ENCODE measurements around the gene GALNTL6. TPM values are rescaled to one million over a fixed set of nuclear protein-coding genes. Genes with fewer than 3 reads are reported as not detected.

Gene GALNTL6
- total RNA-seq, 1 experiment from 2014 or later: not detected

DNA sequence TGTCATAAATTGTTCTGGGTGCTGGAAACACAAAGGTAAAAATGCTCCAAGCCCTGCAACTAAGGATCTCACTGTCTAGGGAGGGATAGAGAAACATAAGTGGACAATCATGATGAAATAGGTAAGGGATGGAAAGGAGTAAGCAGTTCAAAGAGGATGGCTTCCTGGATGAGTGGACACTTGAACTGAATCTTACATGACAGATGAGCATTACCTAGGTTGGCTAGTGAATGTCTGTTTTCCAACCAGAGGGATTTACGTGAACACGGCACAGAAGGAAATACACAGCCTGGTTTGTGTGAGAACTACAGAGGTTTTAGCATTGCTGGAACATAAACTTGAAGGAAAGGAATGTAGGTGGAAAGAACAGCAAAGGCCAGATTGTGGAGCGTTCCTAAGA, 1205.2 kb downstream of the GALNTL6 start:
- TF ChIP-seq, protein P1, sequence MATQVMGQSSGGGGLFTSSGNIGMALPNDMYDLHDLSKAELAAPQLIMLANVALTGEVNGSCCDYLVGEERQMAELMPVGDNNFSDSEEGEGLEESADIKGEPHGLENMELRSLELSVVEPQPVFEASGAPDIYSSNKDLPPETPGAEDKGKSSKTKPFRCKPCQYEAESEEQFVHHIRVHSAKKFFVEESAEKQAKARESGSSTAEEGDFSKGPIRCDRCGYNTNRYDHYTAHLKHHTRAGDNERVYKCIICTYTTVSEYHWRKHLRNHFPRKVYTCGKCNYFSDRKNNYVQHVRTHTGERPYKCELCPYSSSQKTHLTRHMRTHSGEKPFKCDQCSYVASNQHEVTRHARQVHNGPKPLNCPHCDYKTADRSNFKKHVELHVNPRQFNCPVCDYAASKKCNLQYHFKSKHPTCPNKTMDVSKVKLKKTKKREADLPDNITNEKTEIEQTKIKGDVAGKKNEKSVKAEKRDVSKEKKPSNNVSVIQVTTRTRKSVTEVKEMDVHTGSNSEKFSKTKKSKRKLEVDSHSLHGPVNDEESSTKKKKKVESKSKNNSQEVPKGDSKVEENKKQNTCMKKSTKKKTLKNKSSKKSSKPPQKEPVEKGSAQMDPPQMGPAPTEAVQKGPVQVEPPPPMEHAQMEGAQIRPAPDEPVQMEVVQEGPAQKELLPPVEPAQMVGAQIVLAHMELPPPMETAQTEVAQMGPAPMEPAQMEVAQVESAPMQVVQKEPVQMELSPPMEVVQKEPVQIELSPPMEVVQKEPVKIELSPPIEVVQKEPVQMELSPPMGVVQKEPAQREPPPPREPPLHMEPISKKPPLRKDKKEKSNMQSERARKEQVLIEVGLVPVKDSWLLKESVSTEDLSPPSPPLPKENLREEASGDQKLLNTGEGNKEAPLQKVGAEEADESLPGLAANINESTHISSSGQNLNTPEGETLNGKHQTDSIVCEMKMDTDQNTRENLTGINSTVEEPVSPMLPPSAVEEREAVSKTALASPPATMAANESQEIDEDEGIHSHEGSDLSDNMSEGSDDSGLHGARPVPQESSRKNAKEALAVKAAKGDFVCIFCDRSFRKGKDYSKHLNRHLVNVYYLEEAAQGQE (IDR thresholded peaks at IDR 0.05; ENCODE audit: low read depth): no peak
- TF ChIP-seq ELF1 (IDR thresholded peaks at IDR 0.05; ENCODE audit: borderline replicate concordance, low read depth) (no peak), POLR2A (IDR thresholded peaks at IDR 0.05; ENCODE audit: borderline replicate concordance, extremely low read depth, insufficient read depth, insufficient read length) (no peak), ZFX (IDR thresholded peaks at IDR 0.05) (no peak), EGR1 (IDR thresholded peaks at IDR 0.05; ENCODE audit: low read depth) (no peak), EZH2phosphoT487 (IDR thresholded peaks at IDR 0.05; ENCODE audit: borderline replicate concordance) (no peak), POLR2AphosphoS5 (IDR thresholded peaks at IDR 0.05; ENCODE audit: low read depth, low read length) (no peak), YY1 (IDR thresholded peaks at IDR 0.05; ENCODE audit: extremely low read depth, insufficient replicate concordance, low read depth, low read length) (no peak), FOSL1 (IDR thresholded peaks at IDR 0.05; ENCODE audit: low read depth) (no peak)
- TF ChIP-seq, protein P2, sequence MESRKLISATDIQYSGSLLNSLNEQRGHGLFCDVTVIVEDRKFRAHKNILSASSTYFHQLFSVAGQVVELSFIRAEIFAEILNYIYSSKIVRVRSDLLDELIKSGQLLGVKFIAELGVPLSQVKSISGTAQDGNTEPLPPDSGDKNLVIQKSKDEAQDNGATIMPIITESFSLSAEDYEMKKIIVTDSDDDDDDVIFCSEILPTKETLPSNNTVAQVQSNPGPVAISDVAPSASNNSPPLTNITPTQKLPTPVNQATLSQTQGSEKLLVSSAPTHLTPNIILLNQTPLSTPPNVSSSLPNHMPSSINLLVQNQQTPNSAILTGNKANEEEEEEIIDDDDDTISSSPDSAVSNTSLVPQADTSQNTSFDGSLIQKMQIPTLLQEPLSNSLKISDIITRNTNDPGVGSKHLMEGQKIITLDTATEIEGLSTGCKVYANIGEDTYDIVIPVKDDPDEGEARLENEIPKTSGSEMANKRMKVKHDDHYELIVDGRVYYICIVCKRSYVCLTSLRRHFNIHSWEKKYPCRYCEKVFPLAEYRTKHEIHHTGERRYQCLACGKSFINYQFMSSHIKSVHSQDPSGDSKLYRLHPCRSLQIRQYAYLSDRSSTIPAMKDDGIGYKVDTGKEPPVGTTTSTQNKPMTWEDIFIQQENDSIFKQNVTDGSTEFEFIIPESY (IDR thresholded peaks at IDR 0.05; ENCODE audit: extremely low read depth, insufficient replicate concordance, low read length): no peak
- TF ChIP-seq, protein P3, sequence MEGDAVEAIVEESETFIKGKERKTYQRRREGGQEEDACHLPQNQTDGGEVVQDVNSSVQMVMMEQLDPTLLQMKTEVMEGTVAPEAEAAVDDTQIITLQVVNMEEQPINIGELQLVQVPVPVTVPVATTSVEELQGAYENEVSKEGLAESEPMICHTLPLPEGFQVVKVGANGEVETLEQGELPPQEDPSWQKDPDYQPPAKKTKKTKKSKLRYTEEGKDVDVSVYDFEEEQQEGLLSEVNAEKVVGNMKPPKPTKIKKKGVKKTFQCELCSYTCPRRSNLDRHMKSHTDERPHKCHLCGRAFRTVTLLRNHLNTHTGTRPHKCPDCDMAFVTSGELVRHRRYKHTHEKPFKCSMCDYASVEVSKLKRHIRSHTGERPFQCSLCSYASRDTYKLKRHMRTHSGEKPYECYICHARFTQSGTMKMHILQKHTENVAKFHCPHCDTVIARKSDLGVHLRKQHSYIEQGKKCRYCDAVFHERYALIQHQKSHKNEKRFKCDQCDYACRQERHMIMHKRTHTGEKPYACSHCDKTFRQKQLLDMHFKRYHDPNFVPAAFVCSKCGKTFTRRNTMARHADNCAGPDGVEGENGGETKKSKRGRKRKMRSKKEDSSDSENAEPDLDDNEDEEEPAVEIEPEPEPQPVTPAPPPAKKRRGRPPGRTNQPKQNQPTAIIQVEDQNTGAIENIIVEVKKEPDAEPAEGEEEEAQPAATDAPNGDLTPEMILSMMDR (IDR thresholded peaks at IDR 0.05 in 2 of 3, conservative IDR thresholded peaks at IDR 0.05 in 1 of 3; ENCODE audit: borderline replicate concordance in 1 of 3, insufficient read depth in 1 of 3, low read depth in 2 of 3, low read length in 2 of 3): no peak
- Histone ChIP-seq H3K27me3 (ENCODE audit: insufficient read depth, low read length) (no peaks in the 10 kb centered on the region), H4K20me1 (ENCODE audit: insufficient read depth) (no peaks in the 10 kb centered on the region), H3K27ac (ENCODE audit: low read depth, low read length) (no peak overlapping the region), H3K4me2 (ENCODE audit: low read length) (no peak overlapping the region), H2AFZ (ENCODE audit: low read depth, low read length, poor library complexity, severe bottlenecking) (no peak overlapping the region), H3K9me2 (ENCODE audit: insufficient read depth) (no peaks in the 10 kb centered on the region), H3K9me3 (ENCODE audit: control insufficient read depth in 1 of 2, insufficient read depth in 1 of 2, low read depth in 1 of 2, low read length in 2 of 2) (no peaks in the 10 kb centered on the region), H3K4me3 (replicated peaks in 1 of 2; ENCODE audit: low read depth in 1 of 2, low read length in 2 of 2) (no peak overlapping the region), H3K79me2 (ENCODE audit: insufficient read depth, low read length) (no peaks in the 10 kb centered on the region), H3K36me3 (ENCODE audit: control insufficient read depth in 1 of 2, insufficient read depth in 2 of 2, low read length in 2 of 2) (no peaks in the 10 kb centered on the region), H3K9ac (ENCODE audit: low read length) (no peak overlapping the region), H3K4me1 (ENCODE audit: control insufficient read depth in 1 of 2, insufficient read depth in 2 of 2, low read length in 2 of 2) (peaks cover 0 to 9% of the 10 kb centered on the region in 2 experiments; a peak in 2 of 4 replicates)
- ChIA-PET RAD21 (ENCODE audit: low non-redundant PET in 1 of 2, low total read pairs in 2 of 2, uncharacterized antibody in 2 of 2, unreplicated experiment in 2 of 2) (no interaction called here), CTCF (no interaction called here), POLR2A (no interaction called here)
- ATAC-seq (no peak), DNase-seq (ENCODE audit: low read depth, low spot score) (no peak)
- BruUV-seq (replicated peaks): no TSS peak
- intact Hi-C loops (cut with micrococcal nuclease): no loop called here
